ENCODE measurements around the gene RGS2. TPM values are rescaled to one million over a fixed set of nuclear protein-coding genes. Genes with fewer than 3 reads are reported as not detected.

Gene RGS2
- total RNA-seq, 2 donors from 2014 or later = 14.1 to 14.2 TPM

GRCh38 chr1:192803501-192803900, 5.3 kb upstream of the RGS2 start:
- Mint-ChIP-seq H3K4me1 (peaks cover 8% of the 10 kb centered on the region), H3K27me3 (ENCODE audit: insufficient read depth) (peaks cover 12% of the 10 kb centered on the region), H3K4me3 (no peak overlapping the region), H3K27ac (no peak overlapping the region), H3K9me3 (no peaks in the 10 kb centered on the region), H3K36me3 (ENCODE audit: low read depth) (no peaks in the 10 kb centered on the region)
- Histone ChIP-seq H3K9me3 (ENCODE audit: control insufficient read depth, low read length) (no peaks in the 10 kb centered on the region), H3K27ac (ENCODE audit: low read depth, low read length) (no peak overlapping the region), H3K27me3 (ENCODE audit: control insufficient read depth, insufficient read depth, low read length, poor library complexity, severe bottlenecking) (peaks cover 9% of the 10 kb centered on the region), H3K9ac (ENCODE audit: extremely low read depth, low read length, poor library complexity, severe bottlenecking) (no peak overlapping the region), H3K4me3 (ENCODE audit: low read length) (no peak overlapping the region), H3K36me3 (ENCODE audit: control insufficient read depth, insufficient read depth, low read length) (no peaks in the 10 kb centered on the region), H3K4me1 (ENCODE audit: control insufficient read depth, insufficient read depth, low read length) (no peaks in the 10 kb centered on the region)
- no peak for DNase-seq
- no peak for TF ChIP-seq CTCF (conservative IDR thresholded peaks at IDR 0.05)

- H3K9me3 Mint-ChIP-seq = no peaks in the 10 kb centered on the region
- H3K27ac Mint-ChIP-seq = no peak overlapping the region
- H3K4me3 Mint-ChIP-seq = no peak overlapping the region
- Histone ChIP-seq H3K9me3 (ENCODE audit: control insufficient read depth, low read length) (no peaks in the 10 kb centered on the region), H3K27ac (ENCODE audit: low read depth, low read length) (no peak overlapping the region), H3K4me3 (ENCODE audit: low read length) (no peak overlapping the region), H3K36me3 (ENCODE audit: control insufficient read depth, insufficient read depth, low read length) (no peaks in the 10 kb centered on the region), H3K4me1 (ENCODE audit: control insufficient read depth, insufficient read depth, low read length) (peaks cover 6% of the 10 kb centered on the region), H3K27me3 (ENCODE audit: control insufficient read depth, insufficient read depth, low read length, poor library complexity, severe bottlenecking) (peaks cover 9% of the 10 kb centered on the region), H3K9ac (ENCODE audit: extremely low read depth, low read length, poor library complexity, severe bottlenecking) (no peak overlapping the region)
- no peak for DNase-seq
- H3K27me3 Mint-ChIP-seq (ENCODE audit: insufficient read depth) = peaks cover 15% of the 10 kb centered on the region
- peak; percentile 83 for TF ChIP-seq CTCF (conservative IDR thresholded peaks at IDR 0.05)
- no peaks in the 10 kb centered on the region for H3K36me3 Mint-ChIP-seq (ENCODE audit: low read depth)
- peaks cover 20% of the 10 kb centered on the region for H3K4me1 Mint-ChIP-seq
- WGBS, 2 experiments (ENCODE audit: insufficient coverage in 1 of 2, insufficient read length in 1 of 2) = no CpG with 5 or more reads among the region's 2 CpGs
Observed at GRCh38 chr1:192805832-192806323, 3.0 kb upstream of the RGS2 start.

- H3K4me3 Mint-ChIP-seq = peak overlapping the region; percentile 91
- Histone ChIP-seq H3K4me1 (ENCODE audit: control insufficient read depth, insufficient read depth, low read length) (peaks cover 6% of the 10 kb centered on the region), H3K9ac (ENCODE audit: extremely low read depth, low read length, poor library complexity, severe bottlenecking) (no peak overlapping the region), H3K9me3 (ENCODE audit: control insufficient read depth, low read length) (no peaks in the 10 kb centered on the region), H3K27me3 (ENCODE audit: control insufficient read depth, insufficient read depth, low read length, poor library complexity, severe bottlenecking) (peaks cover 9% of the 10 kb centered on the region), H3K27ac (ENCODE audit: low read depth, low read length) (no peak overlapping the region), H3K4me3 (ENCODE audit: low read length) (peak overlapping the region; percentile 92), H3K36me3 (ENCODE audit: control insufficient read depth, insufficient read depth, low read length) (no peaks in the 10 kb centered on the region)
- H3K27ac Mint-ChIP-seq = no peak overlapping the region
- 89 to 91% methylated on average over 3 to 9 of the region's 9 CpGs for WGBS, 2 experiments (ENCODE audit: insufficient coverage in 1 of 2, insufficient read length in 1 of 2)
- peaks cover 4% of the 10 kb centered on the region for H3K36me3 Mint-ChIP-seq (ENCODE audit: low read depth)
- peaks cover 20% of the 10 kb centered on the region for H3K4me1 Mint-ChIP-seq
- no peaks in the 10 kb centered on the region for H3K9me3 Mint-ChIP-seq
- peaks cover 15% of the 10 kb centered on the region for H3K27me3 Mint-ChIP-seq (ENCODE audit: insufficient read depth)
- TF ChIP-seq CTCF (conservative IDR thresholded peaks at IDR 0.05) = no peak
- no peak for DNase-seq
Observed at GRCh38 chr1:192807211-192808162, 1.4 kb upstream of the RGS2 start.

All from endodermal cell (in vitro differentiated cells).